ENCODE results near the gene MALL. TPM values are rescaled to one million over a fixed set of nuclear protein-coding genes. Genes with fewer than 3 reads are reported as not detected.
A peak's percentile ranks its signal among the peaks of the same experiment; 100 is the strongest.
"Not testable (repeated sequence)": the region's sequence is repeated elsewhere in the genome, so short reads cannot be mapped to it uniquely, and the experiment has no call there.

MALL gene
- total RNA-seq (2014; rRNA removed; shearing (Covaris generic)): 0.92 and 1.5 TPM in 2 replicates

- in situ Hi-C loops (cut with HindIII; ENCODE audit: low sequenced_read_pairs): no loop called here
- no peak for DNase-seq (ENCODE audit: low spot score)
Observed at GRCh38 chr2:110115291-110116032, at the start of gene MALL. Gene MALL (minus strand): TSS chr2:110115822. CDS start chr2:110115792, 30 bp downstream.

- in situ Hi-C loops (cut with HindIII; ENCODE audit: low sequenced_read_pairs): no loop called here
- peak; percentile 31 for DNase-seq (ENCODE audit: low spot score)
Observed at GRCh38 chr2:110157153-110157793, 41.7 kb upstream of the MALL start.

GRCh38 chr2:110154828-110155227 is 39.2 kb upstream of the MALL start:
- in situ Hi-C loops (cut with HindIII; ENCODE audit: low sequenced_read_pairs); DNase-seq (ENCODE audit: low spot score): not testable (repeated sequence)

- in situ Hi-C loops (cut with HindIII; ENCODE audit: low sequenced_read_pairs); DNase-seq (ENCODE audit: low spot score): not testable (repeated sequence)
Observed at GRCh38 chr2:110154188-110154587, 38.6 kb upstream of the MALL start.

GRCh38 chr2:110153416-110153815 is 37.8 kb upstream of the MALL start:
- in situ Hi-C loops (cut with HindIII; ENCODE audit: low sequenced_read_pairs): no loop called here
- DNase-seq (ENCODE audit: low spot score): no peak

- in situ Hi-C loops (cut with HindIII; ENCODE audit: low sequenced_read_pairs): no loop called here
- DNase-seq (ENCODE audit: low spot score): no peak
Observed at GRCh38 chr2:110152943-110153342, 37.3 kb upstream of the MALL start.

- in situ Hi-C loops (cut with HindIII; ENCODE audit: low sequenced_read_pairs): no loop called here
- DNase-seq (ENCODE audit: low spot score): no peak
Observed at GRCh38 chr2:110149330-110150220, 34.0 kb upstream of the MALL start.

GRCh38 chr2:110146945-110147332 is 31.3 kb upstream of the MALL start:
- in situ Hi-C loops (cut with HindIII; ENCODE audit: low sequenced_read_pairs): no loop called here
- no peak for DNase-seq (ENCODE audit: low spot score)

- in situ Hi-C loops (cut with HindIII; ENCODE audit: low sequenced_read_pairs): no loop called here
Observed at GRCh38 chr2:110146183-110146944, 30.7 kb upstream of the MALL start.

GRCh38 chr2:110143982-110144381 is 28.4 kb upstream of the MALL start:
- in situ Hi-C loops (cut with HindIII; ENCODE audit: low sequenced_read_pairs): no loop called here
- DNase-seq (ENCODE audit: low spot score): no peak

More at GRCh38 chr2:110146183-110146944, 30.7 kb upstream of the MALL start:
- DNase-seq (ENCODE audit: low spot score): no peak

- in situ Hi-C loops (cut with HindIII; ENCODE audit: low sequenced_read_pairs): no loop called here
Observed at GRCh38 chr2:110140401-110140800, 24.8 kb upstream of the MALL start.

GRCh38 chr2:110134025-110134424 is 18.4 kb upstream of the MALL start:
- no peak for DNase-seq (ENCODE audit: low spot score)
- in situ Hi-C loops (cut with HindIII; ENCODE audit: low sequenced_read_pairs): no loop called here

More at GRCh38 chr2:110140401-110140800, 24.8 kb upstream of the MALL start:
- DNase-seq (ENCODE audit: low spot score): no peak

- in situ Hi-C loops (cut with HindIII; ENCODE audit: low sequenced_read_pairs): no loop called here
Observed at GRCh38 chr2:110131166-110131565, 15.5 kb upstream of the MALL start.

GRCh38 chr2:110130757-110131156 is 15.1 kb upstream of the MALL start:
- no peak for DNase-seq (ENCODE audit: low spot score)
- in situ Hi-C loops (cut with HindIII; ENCODE audit: low sequenced_read_pairs): no loop called here

More at GRCh38 chr2:110131166-110131565, 15.5 kb upstream of the MALL start:
- DNase-seq (ENCODE audit: low spot score): no peak

GRCh38 chr2:110126906-110127305 is 11.3 kb upstream of the MALL start:
- DNase-seq (ENCODE audit: low spot score): no peak
- in situ Hi-C loops (cut with HindIII; ENCODE audit: low sequenced_read_pairs): no loop called here

GRCh38 chr2:110126086-110126773 is 10.6 kb upstream of the MALL start:
- DNase-seq (ENCODE audit: low spot score): peak; percentile 1
- in situ Hi-C loops (cut with HindIII; ENCODE audit: low sequenced_read_pairs): no loop called here

- no peak for DNase-seq (ENCODE audit: low spot score)
- in situ Hi-C loops (cut with HindIII; ENCODE audit: low sequenced_read_pairs): no loop called here
Observed at GRCh38 chr2:110124939-110125691, 9.5 kb upstream of the MALL start.
